Activated CD4-positive, alpha-beta T cell treated with anti-CD3 and anti-CD28 coated beads for 36 hours (primary cell): ENCODE data around the gene MAPK7. TPM values are rescaled to one million over a fixed set of nuclear protein-coding genes. Genes with fewer than 3 reads are reported as not detected.
A peak's percentile ranks its signal among the peaks of the same experiment; 100 is the strongest.

Experiments used
- microRNA-seq: library from miRNA; unstranded; fragments of <30 nt; microRNA quantifications from one replicate; pipeline ENCODE4 v1.2.0, GENCODE V29; 2021; ENCODE audit warnings: borderline replicate concordance
- total RNA-seq, 2 experiments: library from RNA; stranded (reverse); gene quantifications; one replicate each; pipeline ENCODE4 v1.2.3, GENCODE V29; 2021

MAPK7 gene
- total RNA-seq, 2 experiments from 2014 or later = 19.0 to 20.8 TPM

Small RNA genes lying within 50 kb of the gene (microRNA-seq; reads per million reads assigned to microRNA genes)
- gene MIR1180 = 294 reads per million, percentile 75 among the genes with 10 or more reads in this experiment

Other genes with a start within 250 kb of the MAPK7 start
- 1 to 10 TPM; 6.8 to 8.2 TPM for gene EPN2, start 141.1 kb upstream of the MAPK7 start, total RNA-seq
- gene B9D1, start 15.8 kb upstream of the MAPK7 start, total RNA-seq = 1 to 10 TPM; 7.4 to 7.8 TPM
- not detected for gene MFAP4, start 8.7 kb downstream of the MAPK7 start, total RNA-seq
- under 1 TPM; 0.26 to 0.55 TPM for gene RNF112, start 32.7 kb downstream of the MAPK7 start, total RNA-seq
- gene SLC47A1, start 155.4 kb downstream of the MAPK7 start, total RNA-seq = under 1 TPM in 1 of 2 experiments, not detected in 1; 0.25 TPM